ENCODE results near the gene CACNA1G.
A peak's percentile ranks its signal among the peaks of the same experiment; 100 is the strongest.

Gene CACNA1G

GRCh38 chr17:50660042-50660886 lies 99.7 kb downstream of the CACNA1G start:
- TF ChIP-seq CTCF (IDR thresholded peaks at IDR 0.05): no peak
- Histone ChIP-seq H3K9me3 (no peaks in the 10 kb centered on the region), H3K36me3 (no peaks in the 10 kb centered on the region), H3K27me3 (no peaks in the 10 kb centered on the region), H3K27ac (peak overlapping the region; percentile 83), H3K4me1 (ENCODE audit: control insufficient read depth in 1 of 2, insufficient read depth in 1 of 2, low read depth in 1 of 2, low read length in 1 of 2) (peaks cover 26 to 30% of the 10 kb centered on the region in 2 experiments), H3K4me3 (ENCODE audit: low read depth in 1 of 2, low read length in 1 of 2) (peak overlapping the region; percentile 8 to 34)

DNA sequence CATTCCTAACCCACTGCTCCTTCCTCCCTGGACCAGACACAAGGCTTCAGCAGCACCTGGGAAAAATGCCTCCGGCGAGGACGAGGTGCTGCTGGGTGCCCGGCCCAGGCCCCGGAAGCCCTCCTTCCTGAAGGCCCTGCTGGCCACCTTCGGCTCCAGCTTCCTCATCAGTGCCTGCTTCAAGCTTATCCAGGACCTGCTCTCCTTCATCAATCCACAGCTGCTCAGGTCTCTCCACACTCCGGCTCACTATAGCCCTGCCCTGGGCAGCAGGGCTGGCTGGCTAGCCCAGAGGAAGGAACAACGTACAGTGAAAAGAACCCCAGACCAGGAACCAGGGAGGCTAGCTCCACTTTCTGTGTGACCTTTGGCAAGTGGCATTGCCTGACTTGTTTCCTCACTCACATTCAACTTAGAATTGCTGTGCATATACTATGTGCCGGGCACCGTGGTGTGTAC lies 100.4 kb downstream of the CACNA1G start:
- H3K27me3 ChIP-seq: no peaks in the 10 kb centered on the region
- H3K4me3 ChIP-seq (ENCODE audit: low read depth in 1 of 2, low read length in 1 of 2): peak overlapping the region; percentile 8 to 34
- H3K36me3 ChIP-seq: no peaks in the 10 kb centered on the region
- H3K9me3 ChIP-seq: no peaks in the 10 kb centered on the region
- H3K27ac ChIP-seq: peak overlapping the region; percentile 83
- no peak for TF ChIP-seq CTCF (IDR thresholded peaks at IDR 0.05)
- H3K4me1 ChIP-seq (ENCODE audit: control insufficient read depth in 1 of 2, insufficient read depth in 1 of 2, low read depth in 1 of 2, low read length in 1 of 2): peaks cover 26 to 30% of the 10 kb centered on the region in 2 experiments

- peak overlapping the region; percentile 83 for H3K27ac ChIP-seq
- TF ChIP-seq CTCF (IDR thresholded peaks at IDR 0.05): no peak
- peak overlapping the region in 1 of 2 experiments; percentile 34 for H3K4me3 ChIP-seq (ENCODE audit: low read depth in 1 of 2, low read length in 1 of 2)
- H3K4me1 ChIP-seq (ENCODE audit: control insufficient read depth in 1 of 2, insufficient read depth in 1 of 2, low read depth in 1 of 2, low read length in 1 of 2): peaks cover 26 to 30% of the 10 kb centered on the region in 2 experiments
- no peaks in the 10 kb centered on the region for H3K36me3 ChIP-seq
- no peaks in the 10 kb centered on the region for H3K9me3 ChIP-seq
- H3K27me3 ChIP-seq: no peaks in the 10 kb centered on the region
Measured at GRCh38 chr17:50661348-50661747, 100.8 kb downstream of the CACNA1G start.

GRCh38 chr17:50661795-50662391 lies 101.4 kb downstream of the CACNA1G start:
- H3K36me3 ChIP-seq: no peaks in the 10 kb centered on the region
- H3K27me3 ChIP-seq: no peaks in the 10 kb centered on the region
- peaks cover 26 to 30% of the 10 kb centered on the region in 2 experiments for H3K4me1 ChIP-seq (ENCODE audit: control insufficient read depth in 1 of 2, insufficient read depth in 1 of 2, low read depth in 1 of 2, low read length in 1 of 2)
- peak overlapping the region in 1 of 2 experiments; percentile 34 for H3K4me3 ChIP-seq (ENCODE audit: low read depth in 1 of 2, low read length in 1 of 2)
- H3K9me3 ChIP-seq: no peaks in the 10 kb centered on the region
- peak overlapping the region; percentile 83 for H3K27ac ChIP-seq
- TF ChIP-seq CTCF (IDR thresholded peaks at IDR 0.05): no peak

- H3K4me3 ChIP-seq (ENCODE audit: low read depth in 1 of 2, low read length in 1 of 2): no peak overlapping the region
- H3K9me3 ChIP-seq: no peaks in the 10 kb centered on the region
- no peaks in the 10 kb centered on the region for H3K27me3 ChIP-seq
- peaks cover 26 to 30% of the 10 kb centered on the region in 2 experiments for H3K4me1 ChIP-seq (ENCODE audit: control insufficient read depth in 1 of 2, insufficient read depth in 1 of 2, low read depth in 1 of 2, low read length in 1 of 2)
- no peaks in the 10 kb centered on the region for H3K36me3 ChIP-seq
- no peak overlapping the region for H3K27ac ChIP-seq
- TF ChIP-seq CTCF (IDR thresholded peaks at IDR 0.05): no peak
Measured at GRCh38 chr17:50662632-50663225, 102.2 kb downstream of the CACNA1G start.

Measured in neutrophil (primary cell).